A549 treated with CpdA at 1 μM for 4 hours (cell line): ENCODE measurements around the gene GPC4. TPM values are rescaled to one million over a fixed set of nuclear protein-coding genes. Genes with fewer than 3 reads are reported as not detected.

Experiments used
- total RNA-seq: library from RNA; stranded (reverse); fragments of 200-300 nt; extraction: Qiagen RNA extraction; gene quantifications from 5 replicates; pipeline ENCODE4 v1.2.3, GENCODE V29; 2022; ENCODE audit warnings: low read depth

The GPC4 gene
- total RNA-seq, result 0.02 to 0.03 TPM (median 0.02 TPM) in 3 of 5 replicates, not detected in the others

DNA sequence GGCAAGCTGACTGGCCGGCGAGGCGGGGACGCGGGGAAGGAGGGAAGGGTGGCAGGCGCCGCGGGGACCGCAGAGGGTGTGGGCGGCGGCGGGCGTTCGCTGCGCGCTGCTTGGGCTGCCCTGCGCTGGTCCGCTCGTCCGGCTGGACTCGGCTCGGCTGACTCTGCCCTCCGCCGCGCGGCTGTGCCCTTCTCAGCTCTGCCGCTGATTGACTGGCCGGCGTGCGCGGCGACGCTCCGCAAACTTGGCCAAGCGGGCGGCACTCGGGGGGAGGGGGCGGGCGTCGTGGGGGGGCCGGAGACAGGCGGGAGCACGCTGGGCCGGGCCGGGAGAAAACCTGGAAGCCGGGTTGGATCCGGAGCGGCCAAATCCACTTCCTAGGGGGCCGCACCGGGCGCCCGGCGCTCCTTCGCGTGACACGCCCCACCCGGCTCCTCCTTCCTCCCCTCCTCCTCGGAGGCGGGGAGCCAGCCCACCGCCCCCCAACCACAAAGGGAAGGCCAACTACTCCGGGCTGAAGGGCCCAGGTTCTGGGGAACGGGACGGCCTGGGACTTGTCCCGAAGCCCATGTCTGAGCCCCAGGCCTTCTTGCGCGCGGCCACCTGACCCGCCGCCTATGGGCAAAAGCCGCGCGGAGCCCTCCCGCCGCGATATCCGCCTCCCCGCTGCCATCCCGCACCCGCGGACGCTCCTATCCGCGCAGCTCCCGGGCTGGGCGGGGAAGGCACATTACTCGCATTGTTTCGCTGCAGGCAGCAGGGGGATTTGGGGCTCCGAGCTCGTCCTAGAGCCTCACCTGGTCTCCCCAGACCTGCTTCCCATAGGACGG lies at the start of gene GPC4:
GPC4 (minus strand) TSS at position 214 of the 830 bp plus-strand sequence. CDS start 524 bp downstream, outside the sequence.

Other genes with a start within 250 kb of the GPC4 start
- not detected in 5 replicates for gene TFDP3, start 197.1 kb downstream of the GPC4 start, total RNA-seq